Renal cortex interstitium (tissue), 11 donors: ENCODE measurements around the gene CCDC7. TPM values are rescaled to one million over a fixed set of nuclear protein-coding genes. Genes with fewer than 3 reads are reported as not detected.
"Not testable (repeated sequence)": the region's sequence is repeated elsewhere in the genome, so short reads cannot be mapped to it uniquely, and the experiment has no call there.

Experiments
- DNase-seq, 11 donors: peaks; one replicate each; pipeline ENCODE4 v3.0.0-alpha.2; 2013; ENCODE audit warnings: low read depth in 9 of 11, low spot score in 4 of 11; ENCODE audit errors: extremely low read depth in 1 of 11
- polyA plus RNA-seq, 3 donors: library from polyadenylated mRNA; unstranded; fragments of 120-200 nt; gene quantifications; one replicate each; pipeline ENCODE4 v1.2.1, GENCODE V29; 2013; ENCODE audit not compliant: insufficient read length in 3 of 3

Gene CCDC7
- polyA plus RNA-seq, 3 donors: 4.2 to 6.1 (median 6.0) TPM

- DNase-seq: no peak
Measured at GRCh38 chr10:32530231-32530630, 84.3 kb downstream of the CCDC7 start.

DNA sequence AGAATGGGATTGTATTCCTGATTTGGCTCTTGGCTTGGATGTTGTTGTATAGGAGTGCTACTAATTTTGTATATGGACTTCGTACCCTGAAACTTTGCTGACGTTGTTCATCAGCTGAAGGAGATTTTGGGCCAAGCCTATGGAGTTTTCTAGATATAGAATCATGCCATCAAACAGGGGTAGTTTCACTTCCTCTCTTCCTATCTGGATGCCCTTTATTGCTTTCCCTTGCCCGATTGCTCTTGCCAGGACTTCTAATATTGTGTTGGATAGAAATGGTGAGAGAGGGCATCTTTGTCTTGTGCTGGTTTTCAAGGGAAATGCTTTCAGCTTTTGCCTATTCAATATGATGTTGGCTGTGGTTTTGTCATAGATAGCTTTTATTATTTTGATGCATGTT, 92.3 kb downstream of the CCDC7 start:
- DNase-seq: no peak

GRCh38 chr10:32540691-32541470, 94.9 kb downstream of the CCDC7 start:
- no peak for DNase-seq

DNA sequence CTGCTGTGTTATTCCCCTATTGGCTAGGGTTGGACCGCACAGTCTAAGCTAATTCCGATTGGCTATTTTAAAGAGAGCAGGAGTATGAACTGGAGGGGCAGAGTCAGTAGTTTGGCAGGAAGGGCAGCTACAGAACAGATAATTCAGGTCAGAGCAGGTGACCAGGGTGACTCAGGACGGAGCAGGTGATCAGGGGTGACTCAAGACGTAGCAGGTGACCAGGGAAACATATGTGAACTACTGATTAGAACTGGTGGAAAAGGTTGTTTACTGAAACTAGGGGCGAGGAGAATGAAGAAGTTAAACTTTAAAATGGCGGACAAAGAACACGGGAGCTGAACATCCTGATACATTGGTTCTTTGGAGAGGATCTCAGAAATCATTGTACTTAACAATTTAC, 102.3 kb downstream of the CCDC7 start:
- DNase-seq: no peak

- DNase-seq: no peak
Measured at GRCh38 chr10:32556783-32557395, 110.9 kb downstream of the CCDC7 start.

- DNase-seq: not testable (repeated sequence)
Measured at GRCh38 chr10:32562695-32563094, 116.8 kb downstream of the CCDC7 start.

GRCh38 chr10:32577448-32577847, 131.5 kb downstream of the CCDC7 start:
- no peak for DNase-seq

DNA sequence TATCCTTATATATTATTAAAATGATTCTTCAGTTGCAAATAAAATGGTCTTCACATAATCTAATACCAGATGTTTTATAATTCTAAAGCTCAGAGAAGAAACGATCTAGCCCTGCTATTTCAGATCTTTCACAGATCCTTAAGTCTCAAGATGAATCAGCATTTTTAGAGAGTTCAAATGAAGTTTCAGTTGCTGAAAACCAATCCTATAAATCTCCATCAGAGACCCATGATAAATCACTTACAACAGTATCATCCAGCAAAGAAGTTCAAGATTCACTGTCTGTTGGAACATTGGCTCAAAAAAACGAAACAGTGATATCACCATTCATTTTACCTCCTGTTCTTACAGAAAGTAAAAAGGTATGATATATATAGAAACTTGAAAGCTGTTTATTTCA, 137.0 kb downstream of the CCDC7 start:
- no peak for DNase-seq

GRCh38 chr10:32598022-32598421, 152.1 kb downstream of the CCDC7 start:
- DNase-seq: not testable (repeated sequence)

- DNase-seq: no peak
Measured at GRCh38 chr10:32600317-32600716, 154.4 kb downstream of the CCDC7 start.

DNA sequence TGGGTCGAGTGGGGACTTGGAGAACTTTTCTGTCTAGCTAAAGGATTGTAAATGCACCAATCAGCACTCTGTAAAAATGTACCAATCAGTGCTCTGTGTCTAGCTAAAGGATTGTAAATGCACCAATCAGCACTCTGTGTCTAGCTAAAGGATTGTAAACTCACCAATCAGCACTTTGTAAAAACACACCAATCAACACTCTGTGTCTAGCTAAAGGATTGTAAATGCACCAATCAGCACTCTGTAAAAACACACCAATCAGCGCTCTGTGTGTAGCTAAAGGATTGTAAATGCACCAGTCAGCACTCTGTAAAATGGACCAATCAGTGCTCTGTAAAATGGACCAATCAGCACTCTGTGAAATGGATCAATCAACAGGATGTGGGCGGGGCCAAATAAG, 155.6 kb downstream of the CCDC7 start:
- DNase-seq: not testable (repeated sequence)

DNA sequence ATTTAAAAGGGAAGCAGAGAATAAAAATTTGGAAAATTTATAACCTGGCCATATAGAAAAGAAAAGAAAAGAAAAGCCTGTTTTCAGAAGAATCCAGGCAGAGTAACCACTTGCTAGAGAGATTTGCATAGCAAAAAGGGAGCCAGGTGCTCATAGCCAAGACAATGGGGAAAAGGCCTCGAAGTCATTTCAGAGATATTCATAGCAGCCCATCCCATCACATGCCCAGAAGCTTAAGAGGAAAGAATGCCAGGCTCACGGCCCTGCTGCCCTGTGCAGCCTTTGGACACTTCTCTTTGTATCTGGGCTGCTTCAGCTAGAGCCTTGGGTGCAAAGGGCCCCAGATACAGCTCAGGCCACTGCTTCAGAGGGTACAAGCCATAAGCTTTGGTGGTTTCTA, 159.8 kb downstream of the CCDC7 start:
- no peak for DNase-seq

GRCh38 chr10:32610543-32610942, 164.6 kb downstream of the CCDC7 start:
- DNase-seq: not testable (repeated sequence)

- no peak for DNase-seq
Measured at GRCh38 chr10:32616438-32616837, 170.5 kb downstream of the CCDC7 start.

DNA sequence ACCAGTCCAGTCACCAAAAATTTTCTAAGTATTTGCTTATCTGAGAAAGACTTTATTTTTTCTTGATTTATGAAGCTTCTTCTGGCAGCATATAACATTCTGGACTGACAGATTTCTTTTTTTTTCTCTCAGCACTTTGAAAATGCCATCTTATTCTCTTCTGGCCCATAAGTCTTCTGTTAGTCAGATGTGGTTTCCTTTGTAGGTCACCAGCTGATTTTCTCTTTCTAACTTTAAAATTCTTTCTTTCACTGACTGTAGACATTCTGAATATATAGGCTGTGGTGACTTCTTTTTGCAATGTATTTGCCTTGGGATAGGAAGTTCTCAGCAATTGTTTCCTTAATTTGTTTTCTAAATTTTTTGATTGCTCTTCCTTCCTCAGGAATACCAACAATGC, 172.5 kb downstream of the CCDC7 start:
- DNase-seq: no peak

DNA sequence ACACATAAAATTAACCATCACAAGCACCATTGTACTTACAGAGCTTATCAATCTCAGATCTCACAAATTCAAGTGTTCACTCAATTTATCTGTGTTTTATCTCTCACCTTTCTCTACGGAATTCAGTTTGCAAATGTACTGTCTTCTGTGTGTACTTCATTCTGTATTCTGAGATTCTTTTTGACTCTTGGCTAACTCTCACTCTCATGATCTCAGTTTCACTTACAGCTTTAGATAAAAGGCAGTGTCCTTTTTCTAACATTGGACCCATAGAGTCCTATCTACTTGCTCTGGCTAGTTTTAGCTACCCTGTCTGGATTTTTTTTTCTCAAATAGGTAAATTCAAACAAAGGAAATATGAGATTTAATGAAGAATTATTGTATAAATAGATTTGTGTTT, 176.0 kb downstream of the CCDC7 start:
- DNase-seq: no peak

DNA sequence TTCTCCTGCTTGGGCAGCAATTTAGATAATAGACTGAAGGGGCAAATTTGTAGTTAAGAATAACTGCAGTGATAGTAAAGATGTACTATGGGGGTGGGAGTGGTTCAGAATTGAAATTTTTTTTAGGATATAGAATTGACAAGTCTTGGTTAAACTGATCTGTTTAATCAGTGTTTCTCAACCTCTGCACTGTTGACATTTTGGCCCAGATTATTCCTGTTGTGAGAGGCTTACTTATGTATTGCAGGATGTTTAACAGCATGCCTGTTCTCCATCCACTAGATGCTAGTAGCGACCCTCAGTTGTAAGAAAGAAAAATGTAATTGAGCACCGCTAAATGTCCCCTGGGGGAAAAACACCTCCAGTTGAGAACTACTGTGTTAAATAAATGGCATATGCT, 176.5 kb downstream of the CCDC7 start:
- no peak for DNase-seq

GRCh38 chr10:32627183-32627582, 181.2 kb downstream of the CCDC7 start:
- no peak for DNase-seq

GRCh38 chr10:32629910-32630309, 184.0 kb downstream of the CCDC7 start:
- DNase-seq: no peak

DNA sequence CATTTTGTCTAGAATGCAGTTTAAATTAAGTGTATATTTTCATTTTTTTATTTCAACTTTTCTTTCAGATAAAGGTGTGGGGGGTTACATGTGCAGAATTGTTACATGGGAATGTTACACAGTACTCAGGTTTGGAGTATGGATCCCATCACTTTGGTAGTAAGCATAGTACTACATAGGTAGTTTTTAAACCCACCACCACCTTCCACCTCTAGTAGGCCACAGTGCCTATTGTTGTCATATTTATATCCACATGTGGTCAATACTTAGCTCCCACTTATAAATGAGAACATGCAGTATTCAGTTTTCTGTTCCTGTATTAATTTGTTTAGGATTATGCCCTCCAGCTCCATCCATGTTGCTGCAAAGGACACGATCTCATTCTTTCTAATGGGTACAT, 200.6 kb downstream of the CCDC7 start:
- no peak for DNase-seq

DNA sequence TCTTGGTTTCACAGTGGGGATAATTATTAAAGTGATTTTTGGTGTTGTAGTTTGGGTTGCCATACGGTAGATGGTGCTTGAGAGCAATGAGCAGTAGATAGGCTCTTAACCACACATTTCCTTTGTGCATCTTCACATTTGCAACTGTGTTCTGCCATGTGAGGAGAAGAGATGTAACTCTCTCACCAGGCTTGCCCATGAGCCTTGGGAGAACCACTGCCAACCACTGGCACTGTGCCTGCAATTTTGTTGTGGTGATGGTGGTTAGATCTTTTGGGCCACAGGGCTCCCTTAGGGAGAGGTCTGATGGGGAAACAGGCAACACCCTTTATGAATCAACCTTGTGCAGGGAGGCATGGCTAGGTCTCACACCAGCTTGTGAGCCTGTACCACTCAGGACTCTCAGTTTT, 204.3 kb downstream of the CCDC7 start:
- no peak for DNase-seq
